ENCODE data around the gene FRY.

The FRY gene

DNA sequence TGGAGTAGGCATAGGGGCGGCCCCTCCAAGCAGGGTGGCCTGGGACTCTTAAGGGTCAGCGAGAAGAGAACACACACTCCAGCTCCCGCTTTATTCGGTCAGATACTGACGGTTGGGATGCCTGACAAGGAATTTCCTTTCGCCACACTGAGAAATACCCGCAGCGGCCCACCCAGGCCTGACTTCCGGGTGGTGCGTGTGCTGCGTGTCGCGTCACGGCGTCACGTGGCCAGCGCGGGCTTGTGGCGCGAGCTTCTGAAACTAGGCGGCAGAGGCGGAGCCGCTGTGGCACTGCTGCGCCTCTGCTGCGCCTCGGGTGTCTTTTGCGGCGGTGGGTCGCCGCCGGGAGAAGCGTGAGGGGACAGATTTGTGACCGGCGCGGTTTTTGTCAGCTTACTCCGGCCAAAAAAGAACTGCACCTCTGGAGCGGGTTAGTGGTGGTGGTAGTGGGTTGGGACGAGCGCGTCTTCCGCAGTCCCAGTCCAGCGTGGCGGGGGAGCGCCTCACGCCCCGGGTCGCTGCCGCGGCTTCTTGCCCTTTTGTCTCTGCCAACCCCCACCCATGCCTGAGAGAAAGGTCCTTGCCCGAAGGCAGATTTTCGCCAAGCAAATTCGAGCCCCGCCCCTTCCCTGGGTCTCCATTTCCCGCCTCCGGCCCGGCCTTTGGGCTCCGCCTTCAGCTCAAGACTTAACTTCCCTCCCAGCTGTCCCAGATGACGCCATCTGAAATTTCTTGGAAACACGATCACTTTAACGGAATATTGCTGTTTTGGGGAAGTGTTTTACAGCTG, 283.9 kb downstream of the FRY start, which contains the start of the genes BRCA2 and ZAR1L:
TSS of gene BRCA2 (plus strand) at position 271 of the 790 bp plus-strand sequence. CDS start 953 bp downstream, outside the sequence.
TSS of gene ZAR1L (minus strand) at position 126 of the 790 bp plus-strand sequence. CDS start 3,438 bp downstream, outside the sequence.
- DNase-seq = peak; percentile 92

DNA sequence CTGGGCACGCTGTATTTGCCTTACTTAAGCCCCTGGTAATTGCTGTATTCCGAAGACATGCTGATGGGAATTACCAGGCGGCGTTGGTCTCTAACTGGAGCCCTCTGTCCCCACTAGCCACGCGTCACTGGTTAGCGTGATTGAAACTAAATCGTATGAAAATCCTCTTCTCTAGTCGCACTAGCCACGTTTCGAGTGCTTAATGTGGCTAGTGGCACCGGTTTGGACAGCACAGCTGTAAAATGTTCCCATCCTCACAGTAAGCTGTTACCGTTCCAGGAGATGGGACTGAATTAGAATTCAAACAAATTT, 284.4 kb downstream of the FRY start:
- no peak for DNase-seq

DNA sequence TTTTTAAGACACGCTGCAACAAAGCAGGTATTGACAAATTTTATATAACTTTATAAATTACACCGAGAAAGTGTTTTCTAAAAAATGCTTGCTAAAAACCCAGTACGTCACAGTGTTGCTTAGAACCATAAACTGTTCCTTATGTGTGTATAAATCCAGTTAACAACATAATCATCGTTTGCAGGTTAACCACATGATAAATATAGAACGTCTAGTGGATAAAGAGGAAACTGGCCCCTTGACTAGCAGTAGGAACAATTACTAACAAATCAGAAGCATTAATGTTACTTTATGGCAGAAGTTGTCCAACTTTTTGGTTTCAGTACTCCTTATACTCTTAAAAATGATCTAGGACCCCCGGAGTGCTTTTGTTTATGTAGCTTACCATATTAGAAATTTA, 284.9 kb downstream of the FRY start:
- DNase-seq = no peak

DNA sequence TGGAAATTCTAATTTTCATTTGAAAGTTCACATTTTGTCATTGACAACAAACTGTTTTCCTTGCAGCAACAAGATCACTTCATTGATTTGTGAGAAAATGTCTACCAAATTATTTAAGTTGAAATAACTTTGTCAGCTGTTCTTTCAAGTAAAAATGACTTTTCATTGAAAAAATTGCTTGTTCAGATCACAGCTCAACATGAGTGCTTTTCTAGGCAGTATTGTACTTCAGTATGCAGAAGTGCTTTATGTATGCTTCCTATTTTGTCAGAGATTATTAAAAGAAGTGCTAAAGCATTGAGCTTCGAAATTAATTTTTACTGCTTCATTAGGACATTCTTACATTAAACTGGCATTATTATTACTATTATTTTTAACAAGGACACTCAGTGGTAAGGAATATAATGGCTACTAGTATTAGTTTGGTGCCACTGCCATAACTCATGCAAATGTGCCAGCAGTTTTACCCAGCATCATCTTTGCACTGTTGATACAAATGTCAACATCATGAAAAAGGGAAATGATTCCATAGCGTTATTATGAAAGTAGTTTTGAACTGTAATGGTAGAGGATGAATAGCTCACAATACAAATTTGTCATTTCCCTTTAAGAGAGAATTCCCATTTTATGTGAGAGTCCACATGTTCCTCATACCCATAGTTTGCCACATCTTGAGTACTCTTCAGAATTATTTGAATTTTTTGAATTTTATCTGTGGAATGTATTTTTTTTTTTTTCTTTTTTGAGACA, 286.3 kb downstream of the FRY start:
- no peak for DNase-seq

DNA sequence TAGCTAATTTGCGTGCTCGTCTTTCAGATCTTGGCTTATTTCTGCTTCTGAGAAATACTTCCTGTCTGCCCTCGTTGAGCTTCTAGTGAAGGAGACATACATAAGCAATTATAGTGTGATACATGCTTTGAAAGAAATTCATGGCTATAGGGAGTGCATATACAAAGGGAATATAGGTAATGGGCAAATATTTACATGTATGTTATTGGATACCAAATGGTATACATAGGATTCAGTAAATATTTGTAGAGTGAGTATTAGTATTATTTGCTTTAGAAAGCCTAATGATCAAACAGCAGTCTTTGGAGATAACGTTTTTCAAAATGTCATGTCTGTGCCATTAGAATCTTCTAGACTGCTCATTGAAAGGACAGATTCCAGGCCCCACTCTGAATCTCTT, 289.0 kb downstream of the FRY start:
- no peak for DNase-seq

DNA sequence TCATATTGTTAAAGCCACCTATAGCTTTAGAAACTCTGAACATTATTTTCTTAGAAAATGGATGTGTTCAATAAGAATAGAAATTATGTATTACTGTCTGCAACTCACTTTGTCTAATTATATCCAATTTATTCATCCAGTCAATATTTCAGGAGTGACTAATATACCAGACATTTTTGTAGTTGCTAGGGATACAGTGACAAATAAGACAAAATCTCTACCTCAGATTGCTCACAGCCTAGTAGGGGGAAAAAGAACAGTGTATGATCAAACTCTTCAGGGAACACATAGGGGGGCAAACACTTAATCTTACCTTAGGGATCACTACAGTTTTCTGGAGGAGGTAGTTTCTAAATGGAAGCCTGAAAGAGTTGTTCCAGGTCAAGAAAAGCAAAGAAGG, 292.3 kb downstream of the FRY start:
- peak; percentile 73 for DNase-seq

DNA sequence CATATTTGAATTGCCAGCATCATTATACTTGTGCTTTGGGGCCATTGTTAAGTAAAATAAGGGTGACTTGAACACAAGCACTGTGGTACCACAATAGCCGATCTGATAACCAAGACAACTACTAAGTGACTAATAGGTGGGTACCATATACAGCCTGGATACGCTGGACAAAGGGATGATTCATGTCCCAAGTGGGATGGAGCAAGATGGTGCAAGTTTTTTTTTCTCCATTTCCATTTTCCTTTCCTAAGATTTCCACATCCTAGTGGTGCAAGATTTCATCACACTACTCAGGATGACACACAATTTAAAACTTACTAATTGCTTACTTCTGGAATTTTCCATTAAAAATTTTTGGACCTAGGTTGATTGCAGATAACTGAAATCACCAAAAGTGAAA, 298.9 kb downstream of the FRY start:
- peak; percentile 71 for DNase-seq

DNA sequence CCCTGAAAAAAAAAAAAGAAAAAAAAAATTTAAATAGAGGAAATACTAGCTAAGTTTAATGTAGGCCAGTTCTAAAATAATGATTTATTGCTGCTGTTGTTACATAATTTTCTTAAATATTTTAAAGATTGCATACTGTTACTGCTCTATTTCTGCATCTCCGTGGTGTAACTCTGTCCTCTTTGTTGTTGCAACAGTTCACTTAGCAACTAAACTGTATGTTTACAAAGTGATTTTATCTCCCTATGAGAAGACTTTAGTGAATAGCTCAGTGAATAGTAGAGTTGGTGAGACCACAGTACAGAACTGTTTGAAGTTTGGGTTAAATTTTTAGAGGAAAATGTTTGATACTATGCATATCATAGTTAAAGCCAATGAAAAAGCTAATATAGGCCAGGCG, 303.1 kb downstream of the FRY start:
- DNase-seq = no peak

DNA sequence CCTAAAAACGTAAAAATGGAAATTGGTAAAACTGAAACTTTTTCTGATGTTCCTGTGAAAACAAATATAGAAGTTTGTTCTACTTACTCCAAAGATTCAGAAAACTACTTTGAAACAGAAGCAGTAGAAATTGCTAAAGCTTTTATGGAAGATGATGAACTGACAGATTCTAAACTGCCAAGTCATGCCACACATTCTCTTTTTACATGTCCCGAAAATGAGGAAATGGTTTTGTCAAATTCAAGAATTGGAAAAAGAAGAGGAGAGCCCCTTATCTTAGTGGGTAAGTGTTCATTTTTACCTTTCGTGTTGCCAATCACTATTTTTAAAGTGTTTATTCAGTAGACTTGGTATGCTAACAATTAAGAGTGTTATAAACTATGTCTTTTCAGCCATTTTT, 309.3 kb downstream of the FRY start:
- DNase-seq = no peak

DNA sequence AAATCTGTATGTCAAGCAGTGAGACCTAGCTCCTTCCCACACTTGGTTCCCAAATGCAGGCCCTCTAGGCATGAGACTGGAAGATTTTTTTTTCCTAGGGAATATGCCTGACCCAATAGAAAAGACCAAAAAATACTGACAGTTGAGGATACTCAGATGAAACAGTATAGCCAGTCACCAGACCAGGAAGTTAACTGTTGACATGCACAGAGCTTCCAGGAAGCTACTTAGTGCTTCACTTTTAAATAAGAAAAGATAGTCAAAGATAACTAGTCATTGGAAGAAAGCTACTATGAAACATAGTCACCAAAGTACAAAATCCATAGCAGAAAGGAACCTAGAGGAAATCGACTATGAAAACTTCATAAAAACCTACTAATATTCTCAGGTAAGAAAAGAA, 316.1 kb downstream of the FRY start:
- DNase-seq = no peak

Measured in fibroblast of skin of abdomen (primary cell).